HG02840 (cell line): Measurements from ENCODE around the gene MCAM.

Experiments
- ATAC-seq: cut with Tn5 transposase; IDR thresholded peaks from one replicate; pipeline ENCODE4 v1.9.1; 2021; ENCODE audit warnings: mild to moderate bottlenecking, moderate library complexity, moderate number of reproducible peaks; ENCODE audit not compliant: unreplicated experiment, low FRiP score

Gene MCAM

GRCh38 chr11:119267645-119268044 lies 49.3 kb downstream of the MCAM start:
- ATAC-seq, result no peak

GRCh38 chr11:119266517-119267255 lies 50.2 kb downstream of the MCAM start:
- no peak for ATAC-seq

- ATAC-seq, result no peak
These were observed 50.9 kb downstream of the MCAM start for GRCh38 chr11:119266063-119266462.

GRCh38 chr11:119263352-119263940 lies 53.5 kb downstream of the MCAM start:
- no peak for ATAC-seq

GRCh38 chr11:119262668-119263351 lies 54.1 kb downstream of the MCAM start:
- ATAC-seq, result no peak

GRCh38 chr11:119258983-119259382 lies 57.9 kb downstream of the MCAM start:
- no peak for ATAC-seq
